NCI-H128 (cell line): Measurements from ENCODE around the gene FBH1.
A peak's percentile ranks its signal among the peaks of the same experiment; 100 is the strongest.
"Not testable (repeated sequence)": the region's sequence is repeated elsewhere in the genome, so short reads cannot be mapped to it uniquely, and the experiment has no call there.

ENCODE experiments used
- DNase-seq: peaks from one replicate; lab custom pipeline; 2025; ENCODE audit not compliant: unreplicated experiment; lab: John Stamatoyannopoulos, UW

FBH1 gene

DNA sequence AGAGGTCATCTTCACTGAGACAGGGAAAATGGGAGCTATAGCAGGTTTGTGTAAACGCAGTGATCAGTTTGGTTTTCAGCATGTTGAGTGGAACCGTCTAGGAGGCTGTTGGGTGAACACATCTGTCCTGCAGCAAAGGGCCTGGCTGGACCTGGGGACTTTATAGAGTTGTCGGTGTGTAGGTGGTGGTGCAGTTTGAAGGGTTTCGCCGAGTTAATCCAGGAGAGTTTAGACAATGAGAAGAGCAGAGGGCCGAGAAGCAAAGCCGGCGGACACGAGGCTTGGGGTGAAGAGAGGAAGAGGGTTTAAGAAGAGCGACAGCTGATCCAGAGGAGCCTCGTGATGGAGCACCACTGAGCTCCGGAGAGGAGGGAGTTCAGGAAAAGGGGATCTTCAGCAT is 48.2 kb downstream of the FBH1 start:
- no peak for DNase-seq

DNA sequence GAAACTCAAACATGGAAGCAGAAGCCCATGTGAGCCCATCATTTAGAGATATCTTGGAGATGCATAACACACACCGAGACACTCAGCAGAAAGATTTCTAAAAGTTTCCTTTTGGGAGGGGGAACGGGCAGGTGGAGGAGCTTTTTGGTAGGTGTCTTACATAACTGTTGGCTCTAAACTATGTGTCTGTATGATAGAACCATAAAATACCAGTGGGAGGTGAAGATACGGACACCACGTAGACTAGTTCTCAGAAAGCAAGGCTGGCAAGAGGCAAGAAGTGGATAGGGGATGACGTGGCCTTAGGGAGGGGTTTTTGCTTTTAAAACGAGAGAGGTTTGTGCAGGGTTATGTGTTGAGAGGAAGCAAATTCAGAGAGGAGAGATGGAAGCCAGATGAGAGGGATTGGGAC is 50.8 kb downstream of the FBH1 start:
- no peak for DNase-seq

DNA sequence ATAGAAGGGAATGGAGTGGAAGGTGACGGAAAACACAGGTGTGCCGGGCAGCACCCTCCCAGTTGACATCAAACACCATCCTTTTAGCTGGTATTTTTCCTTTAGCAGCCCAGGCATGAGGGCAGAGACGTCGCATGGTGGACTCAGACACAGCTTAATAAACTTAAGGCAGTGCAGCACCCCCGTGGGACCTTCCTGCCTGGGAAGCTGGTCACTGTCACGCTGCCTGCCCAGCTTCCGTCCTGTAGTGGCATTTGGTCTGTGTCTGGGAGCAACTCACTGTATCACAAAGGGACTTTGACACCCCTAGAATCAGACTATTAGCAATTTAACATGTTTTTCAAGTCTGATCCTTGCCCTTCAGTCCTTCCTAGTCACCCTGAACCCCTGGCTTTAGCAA is 51.5 kb downstream of the FBH1 start:
- no peak for DNase-seq

DNA sequence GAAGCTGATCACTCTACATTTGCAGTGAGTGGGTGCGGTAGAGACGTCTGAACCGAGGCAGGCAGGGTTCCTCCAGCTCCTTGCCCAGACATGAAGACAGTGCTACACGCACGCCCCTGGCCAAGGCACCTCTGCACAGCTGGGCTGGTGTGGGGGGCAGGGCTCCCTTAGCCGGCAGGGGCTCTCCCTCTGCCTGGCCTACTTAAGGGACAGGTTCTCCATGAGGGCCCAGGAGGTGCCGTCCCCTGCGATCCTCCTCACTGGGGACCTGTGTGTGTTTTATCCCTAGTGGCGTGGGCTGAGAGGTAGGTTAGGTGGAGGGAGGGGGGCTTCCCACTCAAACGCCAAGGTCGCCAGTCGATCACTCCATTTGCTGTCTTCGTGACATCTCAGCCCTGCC is 52.0 kb downstream of the FBH1 start:
- DNase-seq: no peak

DNA sequence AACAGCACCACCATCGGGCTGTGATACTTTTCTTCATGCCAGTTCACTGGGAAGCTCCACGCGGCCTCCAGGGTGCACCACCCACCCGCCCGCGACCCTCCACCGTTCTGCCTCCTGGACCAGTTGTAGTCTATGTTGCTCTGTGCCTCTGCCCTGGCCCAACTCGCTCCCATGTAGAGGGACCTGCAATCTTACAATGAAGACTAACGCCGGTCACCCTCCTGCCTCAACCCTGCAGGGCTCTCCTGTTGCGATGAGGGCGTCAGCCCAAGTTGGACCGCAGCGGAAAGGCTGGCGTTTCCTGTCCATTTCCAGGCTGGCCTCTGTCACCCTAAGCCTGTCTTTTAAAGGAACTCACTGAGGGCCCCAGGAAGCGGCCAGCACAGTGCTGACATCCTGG is 52.4 kb downstream of the FBH1 start:
- DNase-seq: no peak

DNA sequence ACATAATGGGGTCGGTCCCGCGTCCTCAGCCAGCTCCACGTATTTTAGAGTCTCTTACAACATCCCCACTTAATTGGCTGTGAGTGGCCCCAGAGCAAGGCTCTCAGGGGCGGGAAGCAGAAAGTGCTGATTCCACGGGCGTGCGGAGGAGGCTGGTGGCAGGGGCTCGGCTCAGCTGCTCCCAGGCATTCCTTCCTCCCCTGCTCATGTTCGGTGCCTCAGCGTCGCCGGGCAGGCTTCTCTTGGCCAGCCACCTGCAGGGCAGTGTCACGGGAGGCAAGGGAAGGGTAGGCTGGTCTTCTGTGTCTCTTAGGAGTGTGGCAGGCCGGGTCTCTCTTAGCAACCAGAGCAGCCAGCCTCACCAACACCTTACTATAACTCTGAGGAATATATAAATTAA is 53.5 kb downstream of the FBH1 start:
- no peak for DNase-seq

DNA sequence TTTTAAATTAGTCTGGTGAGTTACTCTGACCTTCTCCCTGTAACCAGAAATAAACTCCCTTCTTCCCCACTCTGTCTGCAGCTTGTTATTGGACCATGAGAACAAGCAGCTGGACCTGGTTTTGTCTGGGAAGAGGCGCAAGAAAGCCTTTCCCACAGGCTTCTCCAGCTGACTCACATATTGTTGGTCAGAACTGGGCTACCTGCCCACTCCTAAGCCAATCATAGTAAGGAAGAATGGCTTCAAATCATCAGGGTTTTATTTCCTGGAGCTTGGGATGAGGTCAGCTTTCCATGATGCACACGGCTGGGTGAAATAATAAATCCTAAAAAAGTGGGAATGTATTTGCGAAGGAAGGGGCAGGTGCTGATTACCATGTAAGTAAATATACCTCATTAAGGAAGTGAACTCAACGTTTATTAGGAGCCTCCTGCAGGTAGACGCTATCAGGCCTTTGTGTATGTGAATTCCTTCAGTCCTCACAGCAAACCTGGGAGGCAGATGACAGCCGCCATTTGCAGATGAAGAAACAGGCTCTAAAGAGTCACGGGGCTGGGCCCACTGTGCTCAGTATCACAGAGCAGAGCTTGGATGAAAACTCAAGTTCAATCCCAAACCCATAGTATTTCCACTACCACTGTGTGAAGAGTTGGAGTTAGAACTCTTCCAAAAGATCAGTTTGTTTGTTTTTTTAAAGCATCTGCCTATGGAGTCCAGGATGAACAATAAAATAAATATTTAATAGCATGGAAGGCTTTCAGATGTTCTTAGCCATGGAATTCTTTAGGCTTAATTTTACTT is 54.5 kb downstream of the FBH1 start:
- no peak for DNase-seq

DNA sequence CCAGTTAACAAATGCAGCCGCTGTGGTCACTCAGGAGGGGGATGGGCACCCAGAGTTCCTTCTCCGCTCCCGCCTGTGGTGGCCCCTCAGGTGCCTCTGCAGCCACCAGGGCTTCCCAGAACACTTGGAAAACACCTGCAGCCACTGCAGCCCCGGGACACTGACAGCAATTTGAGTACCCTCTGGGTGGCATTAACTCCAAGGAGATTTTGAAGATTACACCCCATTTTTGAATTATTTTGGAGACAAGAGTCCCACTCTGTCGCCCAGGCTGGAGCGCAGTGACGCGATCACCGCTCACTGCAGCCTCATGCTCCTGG is 55.1 kb downstream of the FBH1 start:
- DNase-seq: no peak

DNA sequence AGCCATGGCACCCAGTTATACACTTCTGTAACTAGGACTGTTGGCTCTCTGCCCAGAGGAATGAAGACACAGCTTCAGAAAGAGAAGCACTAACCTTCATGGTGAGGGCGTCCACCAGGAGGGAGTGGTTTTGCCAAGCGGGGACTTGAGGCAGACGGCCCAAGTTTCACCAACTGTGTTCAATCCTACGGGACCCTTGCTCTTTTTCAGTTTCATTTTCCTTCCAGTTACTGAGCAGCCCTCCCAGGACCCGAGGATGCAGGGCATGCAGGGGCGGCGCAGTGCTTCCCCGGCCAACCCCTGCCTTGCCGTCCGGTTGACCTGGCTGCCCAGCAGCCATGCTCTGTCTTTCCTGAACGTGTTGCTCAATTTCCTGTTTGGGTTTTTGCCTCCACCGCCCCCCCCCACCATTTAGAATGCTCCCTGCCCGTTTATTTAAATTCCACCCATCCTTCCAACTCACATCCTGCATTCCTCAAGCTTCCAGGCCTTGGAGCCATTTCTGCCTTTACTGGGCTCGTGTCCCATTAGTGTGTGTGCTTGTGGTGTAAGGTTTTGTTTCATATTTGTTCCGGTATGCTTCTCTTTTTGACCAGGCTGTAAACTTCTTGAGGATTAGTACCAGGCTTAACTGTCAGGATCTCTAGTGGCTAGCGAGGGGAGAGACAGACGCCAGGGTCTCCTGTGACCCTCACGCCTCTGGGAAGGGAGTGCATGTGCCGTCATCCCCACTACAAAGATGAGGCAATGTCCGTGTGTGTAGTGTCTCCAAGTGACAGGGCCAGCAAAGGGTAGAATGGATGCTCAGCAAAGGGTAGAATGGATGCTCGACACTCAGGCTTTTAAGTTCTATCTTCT is 55.7 kb downstream of the FBH1 start:
- no peak for DNase-seq

DNA sequence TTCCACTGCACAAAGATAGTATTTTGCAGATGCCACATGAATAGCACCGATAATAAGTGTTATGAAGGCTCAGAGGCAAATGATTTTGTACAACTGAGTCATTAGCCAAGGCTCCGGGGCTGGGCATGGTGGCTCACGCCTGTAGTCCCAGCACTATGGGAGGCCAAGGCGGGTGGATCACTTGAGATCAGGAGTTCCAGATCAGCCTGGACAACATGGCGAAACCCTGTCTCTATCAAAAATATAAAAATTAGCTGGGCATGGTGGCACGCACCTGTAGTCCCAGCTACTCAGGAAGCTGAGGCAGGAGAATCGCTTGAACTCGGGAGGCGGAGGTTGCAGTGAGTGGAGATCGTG is 56.4 kb downstream of the FBH1 start:
- DNase-seq: not testable (repeated sequence)

DNA sequence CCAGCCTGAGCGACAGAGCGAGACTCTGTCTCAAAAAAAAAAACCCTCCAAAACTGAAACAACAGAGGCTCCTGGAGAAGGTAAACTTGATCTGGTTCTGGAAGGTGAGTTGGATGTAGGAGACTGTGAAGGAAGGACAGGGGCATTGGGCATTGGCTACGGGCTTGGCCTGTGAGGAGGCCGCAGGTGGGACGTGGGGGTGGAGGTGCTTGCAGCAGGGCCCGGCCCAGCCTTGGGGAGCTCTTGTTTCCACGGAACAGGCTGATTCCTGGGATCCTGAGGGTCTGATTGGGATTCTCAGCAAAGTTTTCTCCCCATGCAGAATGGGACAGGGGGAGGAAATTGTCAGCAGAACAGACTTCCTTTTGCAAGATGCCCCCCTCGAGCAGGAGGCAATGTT is 56.7 kb downstream of the FBH1 start:
- DNase-seq: no peak

DNA sequence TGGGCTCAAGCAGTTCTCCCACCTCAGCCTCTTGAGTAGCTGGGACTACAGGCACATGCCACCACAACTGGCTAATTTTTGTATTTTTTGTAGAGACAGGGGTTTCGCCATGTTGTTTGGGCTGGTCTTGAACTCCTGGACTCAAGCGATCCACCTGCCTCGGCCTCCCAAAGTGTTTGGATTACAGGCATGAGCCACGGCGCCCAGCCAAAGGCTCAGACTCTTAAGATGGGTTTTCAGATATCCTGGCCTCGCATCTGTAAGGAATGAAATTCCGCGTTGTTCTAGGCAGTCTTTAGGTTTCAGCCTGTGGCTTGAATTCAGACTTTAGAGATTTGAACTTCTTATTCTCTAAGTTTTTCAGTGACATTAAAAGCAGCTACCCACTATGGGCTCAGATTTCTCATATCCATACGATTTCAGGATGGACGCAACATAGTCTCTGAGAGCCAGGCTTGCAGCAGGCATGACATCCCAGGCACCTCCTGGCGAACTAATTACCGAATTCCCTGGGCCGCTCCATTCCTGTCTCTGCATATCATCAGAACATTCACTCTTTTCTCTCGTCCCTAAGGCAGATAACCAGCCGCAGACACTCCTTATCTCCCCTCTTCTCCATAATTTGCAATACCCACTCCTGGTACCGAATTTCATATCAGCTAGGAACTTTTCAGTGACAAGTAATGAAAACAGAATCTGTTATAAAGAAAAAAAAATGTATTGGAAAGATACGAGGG is 57.6 kb downstream of the FBH1 start:
- no peak for DNase-seq

DNA sequence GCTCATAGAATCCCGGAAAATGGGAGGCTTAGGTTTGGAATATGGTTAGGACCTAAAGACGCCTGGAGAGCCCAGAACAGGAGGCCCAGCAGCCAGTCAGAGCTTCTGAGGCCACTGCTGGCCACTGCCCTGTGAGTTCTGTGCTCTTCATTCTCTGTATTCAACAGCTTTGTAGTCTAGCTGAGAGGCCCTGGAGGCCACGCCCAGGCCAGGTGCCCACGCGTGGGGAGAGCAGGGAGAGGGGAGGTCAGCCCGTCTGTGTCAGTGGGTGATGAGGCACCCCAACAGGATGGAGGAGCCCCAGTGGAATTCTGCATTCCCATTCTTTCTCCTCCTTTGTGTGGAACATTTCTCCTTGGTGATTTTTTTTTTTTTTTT is 58.2 kb downstream of the FBH1 start:
- no peak for DNase-seq

DNA sequence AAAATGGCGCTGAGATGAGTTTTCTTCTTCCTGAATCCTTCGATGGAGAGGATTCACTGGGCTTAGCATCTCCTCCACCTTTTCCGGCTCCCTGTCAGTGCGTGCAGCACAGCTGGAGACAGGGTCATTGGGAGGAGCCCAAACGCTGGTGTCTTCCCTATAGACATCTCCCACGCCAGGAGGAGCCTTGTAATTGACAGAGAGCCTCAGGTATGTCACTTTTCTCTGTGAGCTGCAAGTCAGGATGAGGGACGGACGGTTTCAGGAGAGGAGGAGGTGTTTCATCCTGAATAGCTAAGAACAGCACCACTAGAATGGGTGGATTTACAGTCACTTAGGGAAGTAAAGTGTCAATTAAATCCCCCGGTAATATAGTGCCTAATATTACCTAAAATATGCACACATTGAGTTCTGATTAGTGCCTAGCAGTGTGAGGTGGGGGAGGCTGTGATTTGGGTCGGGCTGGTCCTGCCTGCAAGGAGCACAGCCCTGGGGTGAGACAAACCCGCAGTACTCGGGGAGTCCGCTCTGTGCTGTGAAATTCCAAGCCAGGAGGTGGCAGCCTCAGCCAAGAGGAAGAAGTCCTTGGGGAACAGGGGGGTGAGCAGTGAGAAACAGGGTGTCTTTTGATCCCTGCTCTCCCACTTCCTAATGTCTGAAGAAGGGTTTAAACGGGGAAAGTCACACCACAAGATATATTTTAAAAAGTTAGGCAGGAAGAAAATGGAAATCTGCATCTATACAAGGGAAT is 59.1 kb downstream of the FBH1 start:
- peak; percentile 0 for DNase-seq

DNA sequence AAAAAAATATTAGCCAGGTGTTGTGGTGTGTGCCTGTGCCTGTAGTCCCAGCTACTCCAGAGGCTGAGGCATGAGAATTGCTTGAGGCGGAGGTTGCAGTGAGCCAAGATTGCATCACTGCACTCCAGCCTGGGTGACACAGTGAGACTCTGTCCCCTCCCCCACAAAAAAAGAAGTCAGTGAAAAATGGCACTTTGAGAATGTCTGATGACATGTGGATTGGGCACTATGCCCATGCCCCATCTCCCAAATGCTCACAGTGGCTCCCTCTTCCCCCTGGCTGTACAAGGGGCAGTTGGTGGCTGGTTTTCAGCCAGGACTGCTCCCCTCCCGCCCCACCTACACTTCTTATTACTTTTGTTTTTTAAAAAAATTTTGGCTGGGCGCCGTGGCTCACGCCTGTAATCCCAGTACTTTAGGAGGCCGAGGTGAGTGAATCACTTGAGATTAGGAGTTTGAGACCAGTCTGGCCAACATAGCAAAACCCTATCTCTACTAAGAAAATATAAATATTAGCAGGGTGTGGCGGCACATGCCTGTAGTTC is 61.2 kb downstream of the FBH1 start:
- DNase-seq: no peak

DNA sequence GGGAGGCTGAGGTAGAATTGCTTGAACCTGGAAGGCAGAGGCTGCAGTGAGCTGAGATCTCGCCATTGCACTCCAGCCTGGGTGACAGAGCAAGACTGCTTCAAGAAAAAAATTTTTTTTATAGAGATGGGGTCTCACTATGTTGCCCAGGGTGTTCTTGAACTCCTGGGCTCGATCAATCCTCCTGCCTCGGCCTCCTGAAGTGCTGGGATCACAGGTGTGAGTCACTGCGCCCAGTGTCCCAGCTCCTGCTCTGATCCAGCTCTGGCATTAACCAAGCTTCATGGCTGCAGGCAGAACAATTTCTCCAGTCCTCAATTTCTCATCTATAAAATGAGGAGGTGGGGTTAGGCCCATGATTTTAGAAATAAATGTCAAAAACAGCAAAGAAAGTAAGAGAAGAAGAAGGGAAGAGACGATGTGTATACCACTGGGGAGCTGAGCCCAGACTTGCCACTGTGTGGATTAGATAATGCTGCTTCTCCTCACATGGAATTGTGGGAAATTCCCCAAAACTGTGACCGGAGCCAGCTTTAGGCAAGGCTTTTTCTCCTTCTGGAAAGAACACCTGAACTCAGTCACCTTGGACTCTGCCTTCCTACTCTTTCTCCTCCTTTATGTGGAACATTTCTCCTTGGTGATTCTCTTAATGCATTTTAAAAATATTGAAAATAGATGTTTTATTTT is 61.8 kb downstream of the FBH1 start:
- DNase-seq: no peak

DNA sequence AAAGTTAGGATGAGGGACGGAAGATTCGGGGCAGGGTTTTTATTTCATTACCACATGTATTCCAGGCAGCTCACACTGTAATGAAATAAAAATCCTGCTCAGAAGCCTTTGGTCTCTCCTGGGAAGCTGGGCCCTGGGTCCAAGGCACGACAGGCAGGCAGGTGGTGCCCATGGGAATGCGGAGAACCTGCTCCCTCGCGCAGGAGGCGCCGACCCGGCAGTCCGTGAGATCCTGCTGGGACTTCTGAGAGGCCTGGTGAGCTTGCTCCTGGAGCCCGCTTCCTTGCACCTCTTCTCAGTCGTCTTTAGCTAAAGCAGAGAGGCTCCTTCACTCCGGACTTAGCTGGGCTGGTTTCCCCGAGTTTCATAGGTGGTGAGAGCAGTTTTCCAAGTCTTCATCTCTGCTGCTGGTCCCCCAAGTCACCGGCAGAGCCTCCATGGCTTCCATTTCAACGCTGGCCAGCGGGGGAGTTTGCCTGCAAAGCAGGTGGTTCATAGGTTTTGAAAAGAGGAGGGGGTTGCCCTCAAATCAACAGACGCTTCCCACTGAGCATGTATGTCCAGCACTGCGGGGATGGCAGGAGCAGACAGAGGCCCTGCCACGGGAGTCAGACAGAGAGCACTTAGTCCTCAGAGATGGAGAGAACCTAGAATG is 62.8 kb downstream of the FBH1 start:
- DNase-seq: no peak

DNA sequence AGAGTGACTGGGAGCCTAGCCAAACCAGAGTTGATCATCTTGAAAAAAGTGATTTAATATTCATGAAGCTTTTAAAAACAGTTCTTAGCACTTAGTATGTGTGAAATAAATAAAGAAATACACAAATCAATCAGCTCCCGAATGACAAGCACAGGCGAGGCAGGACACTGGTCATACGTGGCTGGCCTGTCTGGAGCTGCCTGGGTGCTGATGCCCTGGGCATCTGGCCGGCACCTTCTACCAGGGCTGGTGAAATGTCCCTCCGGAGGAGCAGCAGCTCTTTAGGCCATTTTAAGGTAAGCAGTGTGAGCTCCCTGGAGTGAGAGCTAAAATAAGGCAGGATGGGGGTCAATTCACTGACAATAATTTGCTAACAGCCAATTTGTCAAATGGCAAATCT is 63.6 kb downstream of the FBH1 start:
- DNase-seq: no peak

DNA sequence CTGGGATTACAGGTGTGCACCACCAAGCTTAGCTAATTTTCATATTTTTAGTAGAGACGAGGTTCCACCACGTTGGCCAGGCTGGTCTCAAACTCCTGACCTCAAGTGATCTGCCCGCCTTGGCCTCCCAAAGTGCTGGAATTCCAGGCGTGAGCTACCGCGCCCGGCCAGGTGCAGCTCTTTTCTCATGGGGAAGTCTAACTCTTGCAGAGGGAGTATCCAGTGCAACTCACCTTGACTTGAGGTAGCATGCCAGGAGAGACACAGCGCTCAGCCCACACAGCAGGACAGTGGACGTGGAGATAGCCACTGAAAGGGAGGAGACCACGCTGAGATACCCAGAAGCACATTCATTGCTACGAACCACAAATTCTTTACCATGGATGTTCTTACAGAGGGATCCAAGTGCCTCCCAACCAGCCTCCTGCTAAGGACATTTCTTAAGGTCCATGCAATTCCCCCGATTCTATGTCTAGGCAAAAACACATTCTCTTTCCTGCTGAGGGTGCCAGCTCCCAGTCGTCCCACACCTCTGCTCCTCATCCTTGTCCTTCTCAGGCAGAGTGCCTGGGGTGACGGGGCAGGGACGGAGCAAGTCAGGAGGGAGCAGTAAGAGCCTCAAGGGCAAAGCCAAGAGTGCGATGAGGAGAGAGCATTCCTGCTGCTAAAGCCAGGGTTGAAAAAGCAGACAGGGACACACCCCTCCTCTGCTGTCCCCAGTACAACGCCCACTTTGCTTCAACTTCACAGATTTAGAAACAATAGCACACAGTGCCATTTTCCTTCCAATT is 66.3 kb downstream of the FBH1 start:
- no peak for DNase-seq
